HEK293T (cell line): ENCODE measurements around the gene ZSCAN22.

Experiments
- ARNT ChIP-seq: fragments of 450-650 bp; IDR thresholded peaks from 2 replicates; pipeline ENCODE4 v1.6.1; 2017; ENCODE audit warnings: mild to moderate bottlenecking
- BHLHE40 ChIP-seq: fragments of 450-650 bp; IDR thresholded peaks from 2 replicates; pipeline ENCODE4 v1.6.1; 2016; ENCODE audit warnings: mild to moderate bottlenecking, moderate library complexity, borderline replicate concordance
- CTBP1 ChIP-seq: fragments of 450-650 bp; IDR thresholded peaks from 2 replicates; pipeline ENCODE4 v1.6.1; 2016; ENCODE audit warnings: borderline replicate concordance
- FOXK2 ChIP-seq: fragments of 450-650 bp; IDR thresholded peaks from 2 replicates; pipeline ENCODE4 v1.6.1; 2016; ENCODE audit warnings: mild to moderate bottlenecking
- FOXM1 ChIP-seq: fragments of 450-650 bp; IDR thresholded peaks from 2 replicates; pipeline ENCODE4 v1.6.1; 2017; ENCODE audit warnings: mild to moderate bottlenecking, borderline replicate concordance
- HDGF ChIP-seq: fragments of 450-650 bp; IDR thresholded peaks from 2 replicates; pipeline ENCODE4 v1.6.1; 2017; ENCODE audit warnings: antibody characterized with exemption, borderline replicate concordance
- L3MBTL2 ChIP-seq: fragments of 450-650 bp; conservative IDR thresholded peaks from 2 replicates; pipeline ENCODE4 v1.6.1; 2016; ENCODE audit warnings: mild to moderate bottlenecking
- SP1 ChIP-seq: fragments of 450-650 bp; IDR thresholded peaks from 2 replicates; pipeline ENCODE4 v1.6.1; 2017
- SUZ12 ChIP-seq: fragments of 450-650 bp; IDR thresholded peaks from 2 replicates; pipeline ENCODE4 v1.6.1; 2016; ENCODE audit warnings: mild to moderate bottlenecking
- TARDBP ChIP-seq: fragments of 450-650 bp; IDR thresholded peaks from 2 replicates; pipeline ENCODE4 v1.6.1; 2016
- ZNF384 ChIP-seq: fragments of 450-650 bp; IDR thresholded peaks from 2 replicates; pipeline ENCODE4 v1.6.1; 2016
- TF ChIP-seq, protein P1 (sequence below): fragments of 450-650 bp; IDR thresholded peaks from 2 replicates; pipeline ENCODE4 v1.6.1; 2016

- TF ChIP-seq CTBP1, result no peak
- no peak for TF ChIP-seq SP1
- no peak for TF ChIP-seq ZNF384
- no peak for TF ChIP-seq FOXM1
- TF ChIP-seq FOXK2, result no peak
- TF ChIP-seq BHLHE40, result no peak
- no peak for TF ChIP-seq HDGF
- TF ChIP-seq, protein P1, sequence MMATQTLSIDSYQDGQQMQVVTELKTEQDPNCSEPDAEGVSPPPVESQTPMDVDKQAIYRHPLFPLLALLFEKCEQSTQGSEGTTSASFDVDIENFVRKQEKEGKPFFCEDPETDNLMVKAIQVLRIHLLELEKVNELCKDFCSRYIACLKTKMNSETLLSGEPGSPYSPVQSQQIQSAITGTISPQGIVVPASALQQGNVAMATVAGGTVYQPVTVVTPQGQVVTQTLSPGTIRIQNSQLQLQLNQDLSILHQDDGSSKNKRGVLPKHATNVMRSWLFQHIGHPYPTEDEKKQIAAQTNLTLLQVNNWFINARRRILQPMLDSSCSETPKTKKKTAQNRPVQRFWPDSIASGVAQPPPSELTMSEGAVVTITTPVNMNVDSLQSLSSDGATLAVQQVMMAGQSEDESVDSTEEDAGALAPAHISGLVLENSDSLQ, result no peak
- no peak for TF ChIP-seq SUZ12
- TF ChIP-seq L3MBTL2, result no peak
- TF ChIP-seq TARDBP, result no peak
- no peak for TF ChIP-seq ARNT
These were observed 56.3 kb downstream of the ZSCAN22 start for GRCh38 chr19:58382997-58383603.
